ENCODE data around the gene CERS6. TPM values are rescaled to one million over a fixed set of nuclear protein-coding genes. Genes with fewer than 3 reads are reported as not detected.

CERS6 gene
- total and polyA plus RNA-seq, 2 of the 8 experiments (the other 6 are each of a cell fraction or from before 2014, with no cell fraction given): 6.8 to 28.2 TPM

DNA sequence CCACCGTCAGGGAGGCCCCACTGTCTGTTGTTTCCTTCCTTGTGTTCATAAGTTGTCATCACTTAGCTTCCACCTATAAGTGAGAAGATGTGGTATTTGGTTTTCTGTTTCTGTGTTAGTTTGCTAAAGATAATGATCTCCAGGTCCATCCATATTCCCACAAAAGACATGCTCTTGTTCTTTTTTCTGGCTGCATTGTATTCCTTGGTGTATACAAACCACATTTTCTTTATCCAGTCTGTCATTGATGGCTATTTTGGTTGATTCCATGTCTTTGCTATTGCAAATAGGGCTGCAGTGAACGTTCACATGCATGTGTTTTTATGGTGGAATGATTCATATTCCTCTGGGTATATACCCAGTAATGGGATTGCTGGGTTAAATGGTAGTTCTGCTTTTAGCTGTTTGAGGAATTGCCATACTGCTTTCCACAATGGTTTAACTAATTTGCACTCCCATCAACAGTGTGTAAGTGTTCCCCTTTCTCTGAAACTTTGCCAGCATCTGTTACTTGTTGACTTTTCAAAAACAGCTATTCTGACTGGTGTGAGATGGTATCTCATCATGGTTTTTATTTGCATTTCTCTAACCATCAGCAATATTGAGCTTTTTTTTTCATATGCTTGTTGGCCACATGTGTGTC is 189.7 kb downstream of the CERS6 start (continued):
- TF ChIP-seq TEAD4 (IDR thresholded peaks at IDR 0.05; ENCODE audit: low read depth, low read length): no peak
